HG03175 (cell line): ENCODE data around the gene EVI5.
"Not testable (repeated sequence)": the region's sequence is repeated elsewhere in the genome, so short reads cannot be mapped to it uniquely, and the experiment has no call there.

Experiments used
- ATAC-seq: cut with Tn5 transposase; IDR thresholded peaks from one replicate; pipeline ENCODE4 v1.9.1; 2021; ENCODE audit warnings: mild to moderate bottlenecking, moderate library complexity; ENCODE audit not compliant: unreplicated experiment

The EVI5 gene

DNA sequence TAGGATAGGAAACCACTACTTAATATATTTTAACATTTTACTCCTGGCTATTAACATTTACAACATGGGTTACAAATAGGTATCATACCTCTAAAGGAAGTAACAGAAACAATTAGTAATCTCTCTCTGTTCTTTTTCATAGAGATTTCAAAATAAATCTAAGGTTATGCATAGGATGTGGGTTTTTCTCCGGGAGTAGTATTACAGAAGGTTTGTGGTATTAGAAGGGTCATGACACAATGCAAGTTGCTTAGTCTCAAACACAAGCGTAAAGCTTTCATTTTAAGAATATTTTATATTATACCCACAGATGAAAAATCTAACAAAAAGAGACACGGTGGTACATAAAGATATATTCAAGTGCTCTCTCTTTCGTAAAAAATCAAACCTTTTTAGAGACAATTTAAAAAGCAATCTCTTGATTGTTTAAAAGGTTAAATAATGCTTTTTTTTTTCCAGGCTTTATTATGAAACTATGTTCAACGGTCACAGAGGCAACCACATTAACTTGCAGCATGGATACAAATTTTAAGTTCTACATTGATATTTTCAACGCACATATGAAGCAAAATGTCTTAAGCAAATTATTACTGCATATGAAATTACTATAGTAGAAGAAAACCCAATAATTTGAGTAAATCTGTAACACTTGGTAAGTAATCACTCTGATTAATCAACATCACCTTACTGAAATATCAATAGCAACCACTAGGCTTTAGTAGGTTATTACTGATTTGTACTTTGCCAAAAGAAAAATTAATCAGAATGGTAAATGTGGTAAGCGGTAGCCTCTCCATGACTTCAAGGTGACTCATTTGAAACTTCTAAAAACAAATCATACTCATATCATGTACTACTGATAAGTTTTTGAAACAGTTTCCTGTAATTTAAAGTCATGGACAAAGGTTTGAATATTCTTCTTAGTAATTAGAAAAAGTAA is 200.8 kb downstream of the EVI5 start:
- peak; percentile 84 for ATAC-seq

DNA sequence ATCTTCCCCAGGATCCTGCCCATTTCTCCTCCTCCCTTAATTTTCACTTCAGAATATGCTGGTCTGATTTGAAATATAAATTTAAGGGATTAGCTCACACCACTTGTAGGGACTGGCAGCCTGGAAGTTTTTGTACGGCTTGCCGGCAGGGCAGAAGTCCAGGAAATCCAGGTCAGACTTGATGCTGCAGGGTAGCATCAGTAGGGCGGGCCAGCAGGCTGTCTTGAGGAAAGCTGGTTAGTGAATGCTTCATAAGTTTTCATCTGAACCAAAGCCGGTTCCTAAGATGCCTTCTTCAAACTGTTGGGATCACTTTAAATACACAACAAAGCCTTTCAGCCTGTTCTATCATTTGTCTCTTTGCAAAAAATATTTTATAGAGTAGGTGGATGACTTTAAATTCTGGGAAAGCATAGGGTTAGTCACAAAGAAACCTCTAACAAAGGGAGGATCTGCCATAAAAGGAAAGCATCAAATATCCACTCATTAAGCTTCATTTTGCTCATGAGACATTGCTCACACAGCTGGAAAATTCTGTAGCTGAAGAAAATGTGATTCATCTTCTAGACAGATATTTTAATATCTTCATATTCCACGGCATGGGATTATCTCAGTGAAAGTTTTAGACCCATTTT is 207.5 kb downstream of the EVI5 start:
- no peak for ATAC-seq

DNA sequence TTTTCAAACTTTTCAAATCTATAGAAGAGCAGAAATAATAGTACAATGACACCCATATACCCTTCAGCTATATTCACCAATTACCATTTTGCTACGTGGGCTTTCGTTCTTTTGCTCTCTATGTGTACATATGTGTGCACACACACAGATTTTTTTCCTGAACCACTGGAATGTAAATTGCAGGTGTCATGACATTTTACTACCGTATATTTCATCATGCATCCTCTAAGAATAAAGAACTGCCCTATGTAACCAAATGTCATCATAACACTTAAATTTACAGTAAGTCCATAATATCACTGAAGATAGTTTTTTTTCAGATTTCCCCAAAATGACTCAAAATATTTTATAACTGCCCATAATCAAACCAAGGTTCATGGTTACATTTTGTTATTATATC is 209.8 kb downstream of the EVI5 start:
- ATAC-seq = no peak

DNA sequence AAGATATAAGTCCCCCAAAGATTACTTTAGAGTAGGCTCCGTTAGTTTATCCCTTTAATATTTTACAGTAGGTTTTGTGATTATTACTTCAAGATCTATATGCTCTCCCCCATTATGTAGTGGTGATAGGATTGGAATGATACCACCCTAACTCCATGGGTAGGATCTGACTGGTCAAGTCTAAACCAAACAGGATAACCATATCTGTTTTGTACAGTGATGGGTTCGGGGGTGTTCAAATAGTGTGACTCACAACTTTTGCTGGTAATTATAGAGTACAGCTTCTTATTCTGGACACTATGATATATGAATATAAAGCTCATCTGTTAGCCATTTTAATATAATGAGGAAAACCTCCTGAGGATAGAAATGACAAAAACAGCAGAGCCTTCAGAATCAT is 212.4 kb downstream of the EVI5 start:
- ATAC-seq = no peak

DNA sequence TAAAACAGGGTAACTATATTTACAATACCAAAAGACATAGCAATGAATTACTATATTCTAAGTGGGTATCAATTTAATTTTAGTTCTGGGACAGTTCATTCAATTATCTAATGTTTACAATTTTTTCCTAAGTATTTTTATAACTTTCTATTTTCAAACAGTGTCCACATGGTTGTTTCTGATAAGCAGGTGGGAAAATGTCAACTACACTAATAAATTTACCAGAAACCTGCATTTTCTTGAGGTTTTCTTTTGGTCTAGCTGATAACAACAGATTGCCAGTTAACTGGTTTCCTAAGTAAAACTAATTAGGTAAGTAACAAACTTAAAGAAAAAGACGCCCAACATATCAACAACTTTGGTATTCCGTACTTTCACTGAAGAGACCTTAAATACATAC is 213.3 kb downstream of the EVI5 start:
- no peak for ATAC-seq

DNA sequence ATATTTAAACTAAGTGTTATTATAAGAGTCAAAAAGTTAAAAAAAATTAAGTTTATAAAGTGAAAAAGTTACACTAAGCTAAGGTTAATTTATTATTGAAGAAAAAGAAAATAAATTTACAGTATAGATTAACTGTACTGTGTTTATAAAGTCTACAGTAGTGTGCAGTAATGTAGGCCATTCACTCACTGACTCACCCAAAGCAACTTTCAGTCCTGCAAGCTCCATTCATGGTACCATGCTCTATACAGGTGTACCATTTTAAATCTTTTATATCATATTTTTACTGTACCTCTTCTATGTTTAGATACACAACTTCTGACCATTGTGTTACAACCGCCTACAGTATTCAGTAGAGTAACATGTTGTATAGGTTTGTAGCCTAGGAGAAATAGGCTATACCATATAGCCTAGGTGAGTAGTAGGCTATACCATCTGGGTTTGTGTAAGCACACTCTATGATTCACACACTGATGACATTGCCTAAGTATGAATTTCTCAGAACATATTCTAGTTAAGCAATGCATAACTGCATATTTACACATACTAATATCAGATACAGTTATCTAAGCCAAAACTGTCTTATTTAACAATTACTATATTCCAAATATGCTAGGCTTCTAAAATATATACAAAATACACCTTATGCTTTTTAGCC is 217.6 kb downstream of the EVI5 start:
- no peak for ATAC-seq

DNA sequence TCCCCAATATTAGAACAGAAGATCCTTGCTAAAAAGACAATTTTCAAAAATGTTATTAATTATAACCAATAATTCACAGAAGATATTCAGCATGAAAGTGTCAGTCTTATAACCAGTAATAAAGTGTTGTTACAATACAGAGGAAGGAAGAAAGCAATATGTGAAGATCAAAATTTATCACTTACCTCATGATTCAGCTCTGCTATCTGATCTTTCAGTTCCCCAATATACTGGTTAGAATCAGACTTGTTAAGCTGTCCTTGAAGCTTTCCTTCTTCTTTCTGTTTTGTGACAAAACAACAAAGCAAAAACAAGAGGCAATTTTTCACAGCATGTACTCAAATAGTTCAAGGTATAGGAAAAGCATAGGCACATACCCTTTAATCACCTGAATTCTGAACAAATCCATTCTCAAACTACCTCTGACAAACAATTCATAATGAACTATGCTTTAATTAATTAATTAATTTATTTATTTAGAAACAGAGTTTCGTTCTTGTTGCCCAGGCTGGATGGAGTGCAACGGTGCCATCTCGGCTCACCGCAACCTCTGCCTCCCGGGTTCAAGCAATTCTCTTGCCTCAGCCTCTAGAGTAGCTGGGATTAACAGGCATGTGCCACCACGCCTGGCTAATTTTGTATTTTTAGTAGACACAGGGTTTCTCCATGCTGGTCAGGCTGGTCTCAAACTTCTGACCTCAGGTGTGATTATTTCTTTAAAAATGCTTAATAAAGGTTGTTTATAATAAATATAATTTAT is 221.3 kb downstream of the EVI5 start:
- peak; percentile 99 for ATAC-seq

DNA sequence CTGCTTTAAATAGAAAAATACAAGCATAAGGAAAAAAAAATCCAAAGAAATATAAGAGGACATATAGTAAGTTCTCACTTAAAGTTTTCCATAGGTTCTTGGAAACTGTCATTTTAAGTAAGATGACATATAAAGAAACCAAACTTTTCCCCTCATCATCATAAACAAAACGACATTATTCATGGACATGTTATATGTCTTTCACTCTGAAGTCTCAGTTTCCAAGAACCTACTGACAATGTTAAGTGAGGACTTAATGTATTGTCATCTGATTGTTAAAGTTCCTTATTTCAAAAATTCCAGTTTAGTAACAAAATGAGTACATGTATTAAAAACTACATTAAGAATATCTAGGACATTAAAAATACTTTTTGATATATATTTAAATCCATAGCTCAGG is 228.6 kb downstream of the EVI5 start:
- no peak for ATAC-seq

DNA sequence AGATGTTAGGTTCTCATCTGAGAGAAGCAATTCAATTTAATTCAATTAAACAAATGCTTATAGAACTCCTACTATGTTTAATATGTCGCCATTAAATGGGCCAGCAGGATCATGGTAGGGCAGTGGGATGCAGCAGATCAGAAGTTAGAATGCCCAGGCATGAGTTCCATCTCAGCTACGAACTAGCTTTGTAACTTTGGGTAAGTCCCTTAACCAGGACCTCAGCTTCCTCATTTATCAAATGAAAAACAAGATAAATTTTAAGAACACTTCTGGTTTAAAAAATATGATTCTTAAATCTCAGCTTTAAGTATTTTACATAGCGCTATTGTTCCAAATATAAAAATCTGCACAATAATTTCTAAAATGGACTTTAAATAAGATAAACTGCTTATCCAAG is 230.7 kb downstream of the EVI5 start:
- ATAC-seq = no peak

DNA sequence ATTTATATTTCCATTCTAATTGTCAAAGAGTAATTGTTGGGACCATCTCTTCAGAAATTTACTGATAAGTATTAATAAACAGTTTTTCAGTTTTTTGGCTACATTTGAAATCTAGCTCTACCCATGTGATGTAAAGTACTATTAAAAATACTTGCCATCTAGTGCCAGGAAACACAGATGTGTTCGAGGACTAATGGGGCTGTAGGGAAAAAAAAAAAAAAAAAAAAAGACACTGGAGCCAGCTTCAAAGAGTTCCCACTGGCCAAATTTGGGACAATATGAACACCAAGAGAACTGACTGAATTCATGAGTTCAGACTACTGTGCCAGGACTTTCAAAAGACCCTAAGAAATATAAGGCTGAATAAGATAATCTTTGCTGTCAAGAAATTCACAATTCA is 233.0 kb downstream of the EVI5 start:
- ATAC-seq = no peak

DNA sequence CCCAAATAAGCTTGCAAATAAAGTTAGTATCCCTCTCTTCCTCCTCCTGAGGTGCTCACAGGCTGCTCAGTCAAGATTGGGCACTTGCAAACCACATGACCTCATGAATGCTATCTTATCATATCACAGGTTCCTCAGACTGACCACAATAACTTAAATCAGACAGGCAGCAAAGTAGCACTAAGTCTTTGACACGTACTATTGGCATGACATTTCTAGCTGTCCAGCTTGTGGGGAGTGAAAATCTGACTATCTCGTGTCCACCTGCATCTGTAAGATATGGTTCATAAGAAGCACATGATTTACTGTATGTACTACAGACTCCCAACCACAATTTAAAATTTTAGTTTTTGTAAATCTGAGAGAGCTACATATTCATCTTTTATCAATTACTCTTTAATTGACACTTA is 240.1 kb downstream of the EVI5 start:
- no peak for ATAC-seq

DNA sequence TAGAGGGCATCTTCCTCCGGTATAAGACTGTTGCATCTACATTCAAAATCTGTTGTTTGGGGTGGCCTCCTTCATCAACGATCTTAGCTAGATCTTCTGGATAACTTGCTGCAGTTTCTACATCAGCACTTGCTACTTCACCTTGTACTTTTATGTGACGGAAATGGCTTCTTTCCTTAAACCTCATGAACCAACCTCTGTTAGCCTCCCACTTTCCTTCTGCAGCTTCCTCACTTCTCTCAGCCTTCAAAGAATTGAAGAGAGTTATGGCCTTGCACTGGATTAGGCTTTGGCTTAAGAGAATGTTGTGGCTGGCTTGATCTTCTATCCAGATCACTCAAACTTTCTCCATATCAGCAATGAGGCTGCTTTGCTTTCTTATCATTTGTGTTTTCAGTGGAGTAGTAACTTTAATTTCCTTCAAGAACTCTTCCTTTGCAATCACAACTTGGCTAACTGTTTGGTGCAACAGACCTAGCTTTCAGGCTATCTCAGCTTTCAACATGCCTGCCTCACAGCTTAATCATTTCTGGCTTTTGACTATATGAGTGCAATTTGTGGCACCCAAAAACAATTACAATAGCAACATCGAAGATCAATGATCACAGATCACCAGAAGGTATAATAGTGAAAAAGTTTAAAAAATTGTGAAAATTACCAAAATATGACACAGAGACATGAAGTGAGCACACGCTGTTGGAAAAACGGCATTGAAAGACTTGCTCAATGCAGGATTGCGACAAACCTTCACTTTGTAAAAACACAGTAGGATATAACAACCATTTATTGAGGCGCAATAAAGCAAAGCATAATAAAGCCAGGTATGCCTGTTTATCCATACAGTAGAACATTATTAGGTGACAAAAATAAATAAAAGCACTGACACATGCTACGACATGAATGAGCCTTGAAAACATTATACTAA is 241.5 kb downstream of the EVI5 start:
- no peak for ATAC-seq

DNA sequence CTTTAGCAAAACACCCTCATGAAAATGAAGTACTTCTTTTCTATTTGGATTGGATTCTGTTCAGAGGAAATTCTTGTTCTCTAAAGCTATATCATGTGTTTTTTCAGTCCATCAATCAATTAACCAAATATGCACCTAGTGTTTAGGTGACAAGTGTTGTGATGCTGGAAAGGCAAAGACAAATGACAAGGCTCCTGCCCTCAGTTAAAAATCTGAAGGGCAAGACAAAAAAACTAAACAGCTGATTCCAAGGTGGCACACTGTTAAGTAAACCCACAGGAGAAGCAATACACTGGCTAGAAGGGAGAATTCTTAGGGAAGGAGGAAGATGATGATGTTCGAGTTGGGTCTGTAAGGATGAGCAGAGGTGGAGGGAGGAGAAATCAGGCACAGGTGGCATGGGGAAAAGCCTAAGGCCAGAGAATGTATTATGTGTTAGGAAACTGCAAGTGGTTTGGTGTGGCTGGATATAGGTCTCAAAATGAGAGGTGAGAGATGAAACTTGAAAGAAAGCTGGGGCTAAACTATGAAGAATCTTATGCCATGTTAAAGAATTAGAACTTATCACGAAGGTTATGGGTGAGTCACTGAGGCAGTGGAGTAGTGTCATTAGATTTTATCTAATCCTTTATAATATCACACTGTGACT is 246.4 kb downstream of the EVI5 start:
- peak; percentile 55 for ATAC-seq

DNA sequence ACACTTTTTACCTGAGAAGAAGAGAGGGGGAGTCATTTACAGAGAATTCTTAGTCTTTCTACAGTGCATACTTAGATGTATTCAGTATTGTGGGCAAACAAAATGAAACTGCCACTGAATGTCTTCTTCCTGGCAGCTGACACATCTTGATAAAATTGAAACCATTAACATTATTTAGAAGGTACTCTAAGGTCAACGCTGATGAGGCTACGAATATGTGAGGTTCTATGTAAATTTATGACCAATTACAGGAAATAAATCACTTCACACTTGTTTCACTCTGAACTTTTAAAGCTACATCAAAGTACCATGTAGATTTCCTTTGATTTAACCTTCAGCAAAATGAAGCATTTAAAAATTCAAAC is 246.9 kb downstream of the EVI5 start:
- peak; percentile 78 for ATAC-seq

DNA sequence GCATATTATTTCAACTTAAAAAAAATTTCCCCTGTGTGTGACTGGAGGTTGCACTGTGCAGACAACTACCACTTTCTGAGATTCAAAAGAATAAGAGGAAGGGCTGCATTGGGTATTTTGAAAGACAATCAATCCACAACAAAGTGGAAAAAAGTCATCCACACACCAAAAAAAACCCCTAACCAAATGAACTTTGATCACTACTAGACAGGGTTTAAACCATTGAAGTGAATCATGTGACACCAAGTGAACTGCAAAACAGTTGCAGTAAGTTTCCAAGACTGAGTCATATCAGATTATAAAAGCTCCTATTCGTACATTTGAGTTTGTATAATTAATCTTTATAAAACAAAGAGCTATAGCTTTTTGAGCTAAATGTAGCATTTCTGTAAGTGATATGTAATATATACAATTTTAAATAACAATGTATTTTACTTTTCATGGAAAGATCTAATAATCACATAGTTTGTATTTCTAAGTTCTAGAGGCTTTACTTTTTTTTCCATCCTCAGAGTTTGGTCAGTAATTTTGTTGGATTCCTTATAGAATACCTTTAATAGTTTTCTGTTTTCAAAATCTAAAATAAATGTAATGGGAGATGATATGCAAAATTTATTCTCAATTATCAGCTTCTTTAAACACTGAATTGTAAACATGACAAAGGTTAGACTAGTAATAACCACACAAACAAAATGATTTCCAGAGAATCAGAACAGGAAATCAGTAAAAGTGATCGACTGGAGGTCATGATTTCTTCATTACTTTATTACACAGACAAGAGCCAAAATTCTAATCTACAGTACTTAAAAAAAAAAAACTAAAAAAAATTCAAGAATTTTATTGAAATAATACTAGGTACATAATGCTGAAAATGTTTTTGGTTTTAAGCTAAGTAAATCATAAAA is 247.7 kb downstream of the EVI5 start:
- peak; percentile 54 for ATAC-seq

DNA sequence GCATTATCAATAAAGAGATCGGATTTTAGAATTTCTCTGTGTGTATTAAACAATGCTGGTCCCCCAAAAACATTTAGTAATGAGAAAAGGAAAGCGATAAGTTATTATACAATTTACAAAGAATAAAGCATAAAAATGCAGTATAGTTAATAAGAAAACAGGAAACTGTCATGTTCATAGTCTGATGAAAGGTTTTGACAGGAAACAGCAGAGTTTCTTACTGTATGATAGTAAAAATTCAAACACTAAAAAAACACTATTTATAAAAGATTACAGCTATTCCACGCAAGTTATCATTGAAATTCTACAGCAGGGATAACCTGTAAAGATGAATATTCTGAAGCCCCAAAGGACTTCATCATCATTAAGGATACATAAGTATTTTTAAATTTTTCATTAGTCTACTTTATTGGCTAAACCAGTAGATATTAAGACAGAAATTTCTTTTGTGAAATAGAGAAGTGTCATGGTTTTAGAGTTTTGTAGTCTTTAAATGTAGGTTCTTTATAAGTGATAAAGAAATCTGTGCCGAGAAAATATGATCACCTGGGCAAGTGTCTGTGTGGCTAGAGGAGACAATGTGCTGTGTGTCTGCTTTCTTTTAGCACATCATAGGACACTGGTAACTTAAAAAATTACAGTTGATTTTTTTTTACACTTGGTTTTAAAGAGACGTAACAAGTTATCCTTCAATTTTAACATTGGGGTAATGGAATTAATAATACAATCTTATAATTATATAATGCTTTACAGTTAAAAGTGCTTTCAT is 248.5 kb downstream of the EVI5 start:
- no peak for ATAC-seq

DNA sequence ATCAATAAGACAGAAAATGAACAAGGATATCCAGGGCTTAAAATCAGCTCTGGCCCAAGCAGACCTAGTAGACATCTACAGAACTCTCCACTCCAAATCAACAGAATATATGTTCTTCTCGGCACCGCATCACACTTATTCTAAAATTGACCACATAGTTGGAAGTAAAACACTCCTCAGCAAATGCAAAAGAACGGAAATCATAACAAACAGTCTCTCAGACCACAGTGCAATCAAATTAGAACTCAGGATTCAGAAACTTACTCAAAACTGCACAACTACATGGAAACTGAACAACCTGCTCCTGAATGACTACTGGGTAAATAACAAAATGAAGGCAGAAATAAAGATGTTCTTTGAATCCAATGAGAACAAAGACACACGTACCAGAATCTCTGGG is 252.5 kb downstream of the EVI5 start:
- not testable (repeated sequence) for ATAC-seq

DNA sequence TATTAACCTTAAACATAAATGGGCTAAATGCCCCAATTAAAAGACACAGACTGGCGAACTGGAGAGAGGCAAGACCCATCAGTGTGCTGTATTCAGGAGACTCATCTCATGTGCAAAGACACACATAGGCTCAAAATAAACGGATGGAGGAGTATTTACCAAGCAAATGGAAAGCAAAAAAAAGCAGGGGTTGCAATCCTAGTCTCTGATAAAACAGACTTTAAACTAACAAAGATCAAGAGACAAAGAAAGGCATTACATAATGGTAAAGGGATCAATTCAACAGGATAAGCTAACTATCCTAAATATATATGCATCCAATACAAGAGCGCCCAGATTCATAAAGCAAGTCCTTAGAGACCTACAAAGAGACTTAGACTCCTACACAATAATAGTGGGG is 253.0 kb downstream of the EVI5 start:
- not testable (repeated sequence) for ATAC-seq
